ENCODE data around the gene COLEC11.

GRCh38 chr2:3622967-3623366, 28.1 kb downstream of the COLEC11 start:
- TF ChIP-seq POLR2A (IDR thresholded peaks at IDR 0.05) (no peak), CTCF (IDR thresholded peaks at IDR 0.05) (no peak)
